Liver (tissue), 9 donors: ENCODE measurements around the gene FBN1. TPM values are rescaled to one million over a fixed set of nuclear protein-coding genes. Genes with fewer than 3 reads are reported as not detected.

Experiments
- DNase-seq: peaks from one replicate; pipeline ENCODE4 v3.0.0-alpha.2; 2017; ENCODE audit warnings: low spot score
- H3K27ac ChIP-seq, 2 donors: one replicate each; pipeline ENCODE4 v1.7.0; 2013; ENCODE audit warnings: inconsistent platforms in 2 of 2, low read length in 2 of 2, control low read depth in 1 of 2, low read depth in 1 of 2, mild to moderate bottlenecking in 1 of 2
- H3K27me3 ChIP-seq, 4 donors: one replicate each; pipeline versions ENCODE4 v1.6.1 to v1.7.0; 2013; ENCODE audit warnings: low read length in 3 of 4, inconsistent platforms in 1 of 4, mild to moderate bottlenecking in 1 of 4, moderate library complexity in 1 of 4; ENCODE audit not compliant: control insufficient read depth in 4 of 4, insufficient read depth in 4 of 4
- H3K36me3 ChIP-seq, 4 donors: one replicate each; pipeline versions ENCODE4 v1.6.1 to v1.7.0; 2013; ENCODE audit warnings: low read length in 3 of 4, mild to moderate bottlenecking in 3 of 4, low read depth in 1 of 4, moderate library complexity in 1 of 4; ENCODE audit not compliant: control insufficient read depth in 4 of 4, insufficient read depth in 3 of 4
- H3K4me1 ChIP-seq, 4 donors: one replicate each; pipeline versions ENCODE4 v1.6.1 to v1.7.0; 2013; ENCODE audit warnings: low read length in 3 of 4, mild to moderate bottlenecking in 3 of 4, moderate library complexity in 1 of 4; ENCODE audit not compliant: control insufficient read depth in 4 of 4, insufficient read depth in 4 of 4
- H3K4me3 ChIP-seq, 3 donors: one replicate each; pipeline versions ENCODE4 v1.6.1 to v1.7.0; 2013; ENCODE audit warnings: low read length in 3 of 3, control low read depth in 1 of 3, low read depth in 1 of 3, mild to moderate bottlenecking in 1 of 3
- H3K9ac ChIP-seq, 2 donors: one replicate each; pipeline ENCODE4 v1.7.0; 2013; ENCODE audit warnings: low read length in 2 of 2, mild to moderate bottlenecking in 2 of 2, moderate library complexity in 2 of 2, control low read depth in 1 of 2, low read depth in 1 of 2
- H3K9me3 ChIP-seq, 4 donors: one replicate each; pipeline versions ENCODE4 v1.6.1 to v1.7.0; 2013; ENCODE audit warnings: low read length in 3 of 4; ENCODE audit not compliant: control insufficient read depth in 4 of 4
- ATF3 ChIP-seq: IDR thresholded peaks from 2 replicates; pipeline ENCODE4 v1.6.1; 2016; ENCODE audit warnings: antibody characterized with exemption
- EGR1 ChIP-seq, 2 donors: IDR thresholded peaks; 2 replicates each; pipeline ENCODE4 v1.6.1; 2016 to 2018; ENCODE audit warnings: antibody characterized with exemption in 2 of 2, low read depth in 2 of 2
- FOXA1 ChIP-seq: IDR thresholded peaks from 2 replicates; pipeline ENCODE4 v1.6.1; 2016; ENCODE audit warnings: antibody characterized with exemption
- FOXA2 ChIP-seq: IDR thresholded peaks from 2 replicates; pipeline ENCODE4 v1.6.1; 2016; ENCODE audit warnings: antibody characterized with exemption
- GABPA ChIP-seq, 2 donors: IDR thresholded peaks in 1 of 2; conservative IDR thresholded peaks in 1 of 2; 2 replicates each; pipeline ENCODE4 v1.6.1; 2016; ENCODE audit warnings: antibody characterized with exemption in 2 of 2, mild to moderate bottlenecking in 1 of 2, moderate library complexity in 1 of 2
- HNF4A ChIP-seq, 2 donors: conservative IDR thresholded peaks; 2 replicates each; pipeline ENCODE4 v1.6.1; 2016; ENCODE audit warnings: antibody characterized with exemption in 2 of 2, mild to moderate bottlenecking in 2 of 2
- HNF4G ChIP-seq: IDR thresholded peaks from 2 replicates; pipeline ENCODE4 v1.6.1; 2016; ENCODE audit warnings: antibody characterized with exemption
- JUND ChIP-seq, 2 donors: IDR thresholded peaks; 2 replicates each; pipeline ENCODE4 v1.6.1; 2016; ENCODE audit warnings: antibody characterized with exemption in 2 of 2
- NR2F2 ChIP-seq: IDR thresholded peaks from 2 replicates; pipeline ENCODE4 v1.6.1; 2016; ENCODE audit warnings: antibody characterized with exemption
- RXRA ChIP-seq, 2 donors: IDR thresholded peaks; 2 replicates each; pipeline ENCODE4 v1.6.1; 2017 to 2018; ENCODE audit warnings: antibody characterized with exemption in 2 of 2, mild to moderate bottlenecking in 1 of 2
- SP1 ChIP-seq: IDR thresholded peaks from 2 replicates; pipeline ENCODE4 v1.6.1; 2018; ENCODE audit warnings: antibody characterized with exemption, mild to moderate bottlenecking
- YY1 ChIP-seq: IDR thresholded peaks from 2 replicates; pipeline ENCODE4 v1.6.1; 2016; ENCODE audit warnings: antibody characterized with exemption, mild to moderate bottlenecking
- WGBS: extraction: QIAGEN DNeasy Blood & Tissue Kit; methylation state at CpG from one replicate; pipeline ENCODE4 v1.1.7; 2013; 5-methylcytosine and 5-hydroxymethylcytosine counted together
- polyA plus RNA-seq, 2 donors: library from polyadenylated mRNA; stranded (reverse) in 1 of 2; unstranded in 1 of 2; fragments of 200-250 nt in 1 of 2; fragments of >200 nt in 1 of 2; fragmentation: Nextera tagmentation in 1 of 2; extraction: Ambion mirVana in 1 of 2; gene quantifications; one replicate each; pipeline versions ENCODE4 v1.2.1 to v1.2.3, GENCODE V29; 2013 to 2015
- total RNA-seq, 2 donors: library from RNA; depleted of rRNA; stranded (reverse); fragments of >200 nt; gene quantifications; one replicate each; pipeline ENCODE4 v1.2.3, GENCODE V29; 2014
- TF ChIP-seq, protein P1 (sequence below): IDR thresholded peaks from 2 replicates; pipeline ENCODE4 v1.6.1; 2016; ENCODE audit warnings: antibody characterized with exemption
- TF ChIP-seq, protein P2 (sequence below): fragments of 150-350 bp; IDR thresholded peaks from 2 replicates; pipeline ENCODE4 v1.5.1; 2017; ENCODE audit warnings: improper control_type of control experiment, low read depth, low read length; ENCODE audit not compliant: missing input control
- TF ChIP-seq, protein P3 (sequence below): IDR thresholded peaks from 2 replicates; pipeline ENCODE4 v1.6.1; 2016; ENCODE audit warnings: antibody characterized with exemption
- donor health status: healthy.
- donor health status: healthy.
- donor health status: healthy.
- donor health status: healthy.
- donor health status: healthy.

The FBN1 gene
- total and polyA plus RNA-seq, 4 donors: 1.3 to 20.1 (median 12.4) TPM

DNA sequence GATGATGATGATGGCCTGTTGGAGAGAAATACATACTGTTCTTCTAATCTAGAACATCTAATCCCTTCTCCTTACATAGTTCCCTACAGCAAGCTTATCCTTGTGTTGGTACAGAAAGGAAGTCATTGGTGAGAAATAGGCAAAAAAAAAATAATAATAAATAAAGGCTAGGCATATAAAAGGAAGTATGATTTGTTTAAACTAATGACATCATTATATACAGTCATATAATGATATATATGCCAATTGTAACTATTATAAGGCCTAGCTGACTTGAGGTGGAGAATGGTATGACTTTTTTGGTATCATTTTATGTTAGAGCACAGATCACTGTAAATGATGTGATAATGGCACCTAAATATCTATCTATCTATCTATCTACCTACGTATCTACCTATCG lies 171.8 kb downstream of the FBN1 start:
- Histone ChIP-seq H3K4me3 (no peak overlapping the region), H3K36me3 (peaks cover 0 to 2% (median 0%) of the 10 kb centered on the region in 4 donors), H3K4me1 (no peaks in the 10 kb centered on the region), H3K27me3 (no peaks in the 10 kb centered on the region), H3K27ac (no peak overlapping the region), H3K9me3 (no peaks in the 10 kb centered on the region), H3K9ac (no peak overlapping the region)
- 96% methylated on average over 2 of the region's 2 CpGs for WGBS
- TF ChIP-seq FOXA1: no peak
- TF ChIP-seq ATF3: no peak
- TF ChIP-seq, protein P1, sequence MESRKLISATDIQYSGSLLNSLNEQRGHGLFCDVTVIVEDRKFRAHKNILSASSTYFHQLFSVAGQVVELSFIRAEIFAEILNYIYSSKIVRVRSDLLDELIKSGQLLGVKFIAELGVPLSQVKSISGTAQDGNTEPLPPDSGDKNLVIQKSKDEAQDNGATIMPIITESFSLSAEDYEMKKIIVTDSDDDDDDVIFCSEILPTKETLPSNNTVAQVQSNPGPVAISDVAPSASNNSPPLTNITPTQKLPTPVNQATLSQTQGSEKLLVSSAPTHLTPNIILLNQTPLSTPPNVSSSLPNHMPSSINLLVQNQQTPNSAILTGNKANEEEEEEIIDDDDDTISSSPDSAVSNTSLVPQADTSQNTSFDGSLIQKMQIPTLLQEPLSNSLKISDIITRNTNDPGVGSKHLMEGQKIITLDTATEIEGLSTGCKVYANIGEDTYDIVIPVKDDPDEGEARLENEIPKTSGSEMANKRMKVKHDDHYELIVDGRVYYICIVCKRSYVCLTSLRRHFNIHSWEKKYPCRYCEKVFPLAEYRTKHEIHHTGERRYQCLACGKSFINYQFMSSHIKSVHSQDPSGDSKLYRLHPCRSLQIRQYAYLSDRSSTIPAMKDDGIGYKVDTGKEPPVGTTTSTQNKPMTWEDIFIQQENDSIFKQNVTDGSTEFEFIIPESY: no peak
- TF ChIP-seq SP1: no peak
- no peak for TF ChIP-seq EGR1 (IDR thresholded peaks at IDR 0.05; ENCODE audit: low read depth in 2 of 2)
- no peak for DNase-seq

DNA sequence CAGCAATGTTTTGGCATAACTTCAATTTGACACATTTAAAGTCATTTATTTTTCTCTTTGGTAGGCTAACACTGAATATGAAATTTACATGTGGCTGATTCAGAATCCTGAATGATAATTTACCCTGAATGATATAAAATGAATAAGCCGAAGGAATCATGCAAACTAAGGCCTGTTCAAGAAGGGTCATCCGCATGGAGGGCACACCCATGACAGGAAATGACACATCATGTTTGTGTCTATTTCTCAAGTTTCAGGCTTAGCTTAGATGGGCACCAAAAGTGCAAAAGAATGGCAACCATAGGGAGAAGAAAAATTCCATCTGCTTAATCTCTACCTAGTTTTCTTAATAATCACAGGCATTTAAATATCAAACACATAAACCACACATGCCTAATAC lies 172.8 kb downstream of the FBN1 start:
- Histone ChIP-seq H3K27ac (no peak overlapping the region), H3K4me1 (no peaks in the 10 kb centered on the region), H3K4me3 (no peak overlapping the region), H3K27me3 (no peaks in the 10 kb centered on the region), H3K36me3 (peaks cover 0 to 2% (median 0%) of the 10 kb centered on the region in 4 donors), H3K9ac (no peak overlapping the region), H3K9me3 (no peaks in the 10 kb centered on the region)
- no peak for DNase-seq
- WGBS: 83% methylated on average over 2 of the region's 2 CpGs
- TF ChIP-seq FOXA1: no peak
- TF ChIP-seq YY1: no peak
- TF ChIP-seq, protein P1: no peak
- TF ChIP-seq EGR1 (IDR thresholded peaks at IDR 0.05; ENCODE audit: low read depth in 2 of 2): no peak
- TF ChIP-seq FOXA2: no peak
- no peak for TF ChIP-seq HNF4G
- TF ChIP-seq SP1: no peak
- TF ChIP-seq HNF4A (conservative IDR thresholded peaks at IDR 0.05): no peak
- TF ChIP-seq, protein P2, sequence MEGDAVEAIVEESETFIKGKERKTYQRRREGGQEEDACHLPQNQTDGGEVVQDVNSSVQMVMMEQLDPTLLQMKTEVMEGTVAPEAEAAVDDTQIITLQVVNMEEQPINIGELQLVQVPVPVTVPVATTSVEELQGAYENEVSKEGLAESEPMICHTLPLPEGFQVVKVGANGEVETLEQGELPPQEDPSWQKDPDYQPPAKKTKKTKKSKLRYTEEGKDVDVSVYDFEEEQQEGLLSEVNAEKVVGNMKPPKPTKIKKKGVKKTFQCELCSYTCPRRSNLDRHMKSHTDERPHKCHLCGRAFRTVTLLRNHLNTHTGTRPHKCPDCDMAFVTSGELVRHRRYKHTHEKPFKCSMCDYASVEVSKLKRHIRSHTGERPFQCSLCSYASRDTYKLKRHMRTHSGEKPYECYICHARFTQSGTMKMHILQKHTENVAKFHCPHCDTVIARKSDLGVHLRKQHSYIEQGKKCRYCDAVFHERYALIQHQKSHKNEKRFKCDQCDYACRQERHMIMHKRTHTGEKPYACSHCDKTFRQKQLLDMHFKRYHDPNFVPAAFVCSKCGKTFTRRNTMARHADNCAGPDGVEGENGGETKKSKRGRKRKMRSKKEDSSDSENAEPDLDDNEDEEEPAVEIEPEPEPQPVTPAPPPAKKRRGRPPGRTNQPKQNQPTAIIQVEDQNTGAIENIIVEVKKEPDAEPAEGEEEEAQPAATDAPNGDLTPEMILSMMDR: no peak
- TF ChIP-seq, protein P3, sequence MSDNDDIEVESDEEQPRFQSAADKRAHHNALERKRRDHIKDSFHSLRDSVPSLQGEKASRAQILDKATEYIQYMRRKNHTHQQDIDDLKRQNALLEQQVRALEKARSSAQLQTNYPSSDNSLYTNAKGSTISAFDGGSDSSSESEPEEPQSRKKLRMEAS: no peak
- no peak for TF ChIP-seq JUND (IDR thresholded peaks at IDR 0.05)
- no peak for TF ChIP-seq NR2F2
- TF ChIP-seq GABPA (IDR thresholded peaks at IDR 0.05 in 1 of 2, conservative IDR thresholded peaks at IDR 0.05 in 1 of 2): no peak
- TF ChIP-seq RXRA (IDR thresholded peaks at IDR 0.05): no peak
- no peak for TF ChIP-seq ATF3
